GM21786 (cell line): ENCODE results near the gene CLCN7.
A peak's percentile ranks its signal among the peaks of the same experiment; 100 is the strongest.

Source experiments
- ATAC-seq: cut with Tn5 transposase; IDR thresholded peaks from one replicate; pipeline ENCODE4 v1.9.1; 2021; ENCODE audit not compliant: unreplicated experiment

CLCN7 gene

GRCh38 chr16:1432388-1433262 is 42.2 kb downstream of the CLCN7 start:
- no peak for ATAC-seq

DNA sequence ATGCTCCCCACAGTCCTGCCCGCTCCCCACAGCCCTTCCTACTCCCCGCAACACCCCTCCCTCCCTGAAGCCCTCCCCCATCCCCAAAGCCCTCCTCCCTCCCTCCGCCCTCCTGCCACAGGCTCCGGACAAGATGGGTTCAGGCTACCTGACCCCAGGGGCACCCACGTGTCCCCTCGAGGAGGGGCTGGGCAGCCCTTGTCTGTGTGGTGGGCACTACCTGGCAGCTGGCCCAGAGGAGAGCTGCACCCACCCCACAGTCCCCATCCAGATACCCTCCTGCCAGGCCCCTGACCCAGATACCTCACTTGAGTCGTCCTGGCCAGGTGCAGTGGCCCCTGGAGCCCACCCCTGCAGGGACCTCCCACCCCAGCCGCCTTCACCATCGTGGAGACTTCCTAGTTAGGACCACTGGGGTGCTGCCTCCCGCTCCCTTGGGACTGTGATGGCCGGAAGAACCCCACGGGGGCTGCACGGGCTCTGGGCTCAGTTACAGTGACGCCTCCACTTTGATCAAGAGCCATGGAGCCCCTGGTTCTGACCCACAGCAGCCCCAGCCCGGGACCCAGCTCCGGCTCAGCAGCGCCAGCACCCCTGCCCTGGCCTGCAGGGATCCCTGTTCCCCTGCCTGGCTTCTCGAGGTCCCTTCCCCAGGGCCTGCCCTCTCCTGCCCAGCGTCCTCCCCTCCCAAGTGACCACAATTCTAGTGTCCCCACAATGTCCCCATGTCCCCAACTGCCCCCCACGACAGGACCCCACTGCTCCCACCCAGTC is 43.1 kb downstream of the CLCN7 start:
- ATAC-seq = no peak

- ATAC-seq = no peak
These were observed 43.9 kb downstream of the CLCN7 start, which contains the start of gene PERCC1 for GRCh38 chr16:1430759-1431496. Gene PERCC1, plus strand, starts transcription at chr16:1431078. Its CDS starts 1,516 bp downstream, at chr16:1432594.

DNA sequence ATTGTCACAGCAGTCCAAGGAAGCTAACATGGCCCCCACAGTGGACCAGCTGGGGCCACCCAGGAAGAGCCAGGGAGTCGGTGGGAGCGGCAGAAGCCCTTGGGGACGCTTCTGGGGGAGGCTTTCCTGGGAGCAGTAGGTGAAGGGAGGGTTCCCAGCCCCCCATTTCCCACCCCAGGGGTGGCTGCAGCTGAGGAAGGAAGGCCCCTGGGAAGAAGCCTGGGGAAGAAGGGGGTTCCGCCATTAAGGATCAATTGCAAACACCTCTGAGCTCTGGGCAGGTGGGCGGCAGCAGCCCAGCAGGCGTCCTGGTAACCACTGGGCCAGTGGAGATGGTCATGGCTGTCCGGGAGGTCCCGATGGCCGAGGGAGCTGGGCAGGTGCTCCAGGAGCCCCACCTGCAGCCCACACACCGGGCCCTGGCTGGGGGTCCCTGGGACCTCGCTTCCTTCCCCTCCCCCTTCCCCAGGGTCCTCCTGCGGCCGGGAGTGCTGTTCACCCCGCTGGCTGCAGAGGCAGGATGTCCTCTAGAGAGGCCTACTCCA is 44.5 kb downstream of the CLCN7 start:
- no peak for ATAC-seq

GRCh38 chr16:1429631-1430030 is 45.2 kb downstream of the CLCN7 start:
- ATAC-seq = no peak

- no peak for ATAC-seq
These were observed 45.8 kb downstream of the CLCN7 start for GRCh38 chr16:1429012-1429411.

GRCh38 chr16:1428511-1428910 is 46.3 kb downstream of the CLCN7 start:
- ATAC-seq = no peak

DNA sequence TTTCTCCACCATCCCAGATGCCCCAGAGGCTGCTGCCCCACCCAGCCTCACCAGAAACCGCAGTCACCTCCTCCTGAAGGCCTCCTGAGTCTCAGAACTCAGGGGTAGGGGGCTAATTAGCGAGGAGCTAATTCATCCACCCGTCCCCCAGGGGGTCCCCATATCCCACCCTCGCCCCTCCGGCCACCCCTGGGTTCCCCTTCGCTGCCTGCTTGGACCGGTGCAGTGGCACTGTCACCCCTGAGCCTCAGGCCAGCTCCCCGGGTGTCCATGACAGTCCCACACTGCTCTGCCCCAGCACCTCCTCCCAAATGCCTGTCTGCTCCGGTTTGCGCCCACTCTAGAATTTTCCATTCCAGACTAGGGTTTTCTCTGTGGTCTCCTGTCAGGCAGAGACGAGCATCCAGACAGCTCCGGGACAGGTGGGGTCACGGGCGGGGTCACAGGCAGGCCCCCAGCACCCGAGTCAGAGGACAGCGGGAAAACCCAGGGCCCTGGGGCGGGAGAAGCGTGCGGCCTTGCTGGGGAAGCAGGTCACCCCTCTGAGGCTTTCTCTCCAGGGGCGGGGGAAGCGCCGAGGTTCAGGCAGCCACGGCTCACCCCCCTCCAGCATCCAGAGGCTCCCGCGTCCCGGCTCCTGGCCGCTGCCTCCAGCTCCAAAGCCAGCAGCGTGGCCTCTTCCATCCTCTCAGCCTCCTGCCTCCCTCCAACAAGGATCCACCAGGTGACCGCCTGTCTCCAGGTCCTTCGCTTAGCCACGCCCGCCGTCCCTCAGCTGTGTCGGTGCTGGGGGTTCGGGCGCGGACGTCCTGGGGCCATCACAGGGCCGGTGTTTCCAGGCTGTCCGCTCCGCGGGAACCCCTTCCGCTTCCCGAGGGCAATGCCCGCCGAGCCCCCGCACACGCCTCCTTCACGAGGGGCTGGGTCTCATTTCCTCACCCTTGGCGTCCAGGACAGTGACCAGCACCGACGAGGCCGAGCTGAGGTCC is 47.1 kb downstream of the CLCN7 start:
- no peak for ATAC-seq

DNA sequence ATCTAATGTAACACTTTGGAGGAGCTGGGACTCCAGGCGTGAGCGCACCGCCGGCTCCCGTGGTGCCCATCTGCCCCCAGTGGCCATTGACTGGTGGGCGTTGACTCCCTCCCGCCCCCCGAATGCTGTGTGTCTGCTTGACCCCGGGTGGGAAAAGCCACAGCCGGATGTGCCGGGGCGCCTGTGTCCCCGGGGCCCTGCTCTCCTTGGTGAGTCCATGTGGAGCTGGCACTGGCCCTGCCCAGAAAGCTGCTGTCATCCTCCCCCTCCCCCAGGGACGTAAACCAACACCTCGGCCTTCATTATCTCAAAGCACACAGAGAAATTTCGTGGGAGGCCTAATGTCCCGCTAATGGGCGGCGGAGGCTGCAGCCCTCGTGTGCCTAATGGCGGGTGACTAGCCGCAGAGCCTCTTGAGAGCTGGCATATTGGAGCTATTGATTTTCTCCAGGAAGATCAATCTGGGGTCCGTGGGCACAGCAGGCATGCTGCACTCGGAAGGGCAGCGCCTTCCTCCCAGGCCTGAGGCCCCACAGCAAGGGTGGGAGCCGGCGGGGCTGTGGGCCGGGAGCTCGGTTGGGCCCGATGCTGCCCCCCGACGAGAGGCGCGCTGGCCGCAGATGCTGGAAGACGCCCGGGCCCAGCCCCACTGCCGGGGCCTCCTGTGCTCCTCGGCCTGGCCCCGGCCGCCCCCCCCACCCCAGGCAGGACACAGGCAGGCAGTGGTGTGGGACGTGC is 47.9 kb downstream of the CLCN7 start:
- ATAC-seq = no peak

- no peak for ATAC-seq
These were observed 49.0 kb downstream of the CLCN7 start for GRCh38 chr16:1425616-1426370.

DNA sequence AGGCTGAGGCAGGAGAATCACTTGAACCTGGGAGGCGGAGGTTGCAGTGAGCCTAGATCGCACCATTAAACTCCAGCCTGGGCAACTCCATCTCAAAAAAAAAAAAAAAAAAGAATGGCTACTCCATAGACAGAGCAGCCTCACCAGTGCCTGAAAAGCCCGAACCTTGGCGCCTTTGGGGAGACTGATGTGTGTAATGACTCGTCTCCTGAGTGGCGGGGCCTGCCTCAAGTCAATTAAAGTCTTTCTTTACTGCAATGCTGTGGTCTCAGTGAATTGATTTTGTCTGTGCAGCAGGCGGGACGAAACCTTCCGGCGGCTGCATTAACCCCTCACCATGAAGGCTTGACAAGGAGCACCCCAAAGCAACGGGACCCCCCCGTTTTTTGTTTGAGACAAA is 50.8 kb downstream of the CLCN7 start:
- ATAC-seq = no peak

DNA sequence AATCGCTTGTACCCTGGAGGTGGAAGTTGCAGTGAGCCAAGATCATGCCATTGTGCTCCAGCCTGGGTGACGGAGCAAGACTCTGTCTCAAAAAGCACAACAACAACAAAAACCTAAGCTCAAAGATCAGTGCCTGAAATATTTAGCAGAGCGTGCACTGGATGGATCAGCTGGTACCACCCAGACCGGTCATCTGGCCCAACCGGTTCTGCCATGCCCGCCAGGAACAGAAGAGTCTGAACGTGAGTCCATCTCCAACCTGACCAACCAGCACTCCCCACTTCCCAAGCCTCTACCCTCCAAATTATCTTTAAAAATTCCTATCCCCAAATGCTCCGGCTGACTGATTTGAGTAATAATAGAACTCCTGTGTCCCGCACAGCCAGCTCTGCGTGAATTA is 52.8 kb downstream of the CLCN7 start:
- no peak for ATAC-seq

GRCh38 chr16:1420111-1420539 is 54.7 kb downstream of the CLCN7 start:
- no peak for ATAC-seq

- ATAC-seq = no peak
These were observed 58.3 kb downstream of the CLCN7 start for GRCh38 chr16:1416521-1416941.

DNA sequence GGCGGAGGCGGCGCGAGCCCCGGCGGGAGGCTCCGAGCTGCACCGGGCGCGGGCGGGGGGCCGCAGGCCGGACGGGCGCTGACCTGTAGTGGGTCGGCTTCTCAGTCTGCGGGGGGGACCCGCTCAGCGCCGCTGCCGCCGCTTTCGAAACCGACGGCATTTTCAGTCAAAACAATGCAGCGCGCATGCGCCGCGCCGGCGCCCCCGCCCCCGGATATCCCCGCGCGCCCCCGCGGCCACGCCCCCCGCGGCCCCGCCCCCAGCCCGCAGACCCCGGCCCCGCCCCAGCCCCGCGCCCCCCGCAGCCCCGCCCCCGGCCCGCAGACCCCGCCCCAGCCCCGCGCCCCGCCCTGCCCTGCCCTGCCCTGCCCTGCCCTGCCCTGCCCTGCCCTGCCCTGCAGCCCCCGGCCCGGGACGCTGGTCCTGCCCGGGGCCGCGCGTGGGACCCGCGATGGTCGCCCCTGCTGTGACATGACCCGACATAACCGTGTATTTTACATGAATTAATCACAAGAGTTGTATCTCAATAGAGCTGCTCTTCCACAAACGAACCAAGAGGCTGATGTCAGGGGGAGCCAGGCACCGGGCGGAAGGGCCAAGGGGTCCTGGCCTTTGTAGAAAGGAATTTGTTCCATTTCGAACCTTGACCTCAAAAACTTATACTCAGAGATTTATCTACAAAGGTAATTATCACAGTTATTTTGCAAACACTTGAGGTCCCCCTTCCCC is 60.1 kb downstream of the CLCN7 start, which contains the start of gene UNKL:
UNKL (minus strand) TSS at position 173 of the 729 bp plus-strand sequence; CDS start at position 160, 13 bp downstream.
- ATAC-seq = peak; percentile 43

GRCh38 chr16:1413684-1414531 is 60.9 kb downstream of the CLCN7 start:
- peak; percentile 37 for ATAC-seq

DNA sequence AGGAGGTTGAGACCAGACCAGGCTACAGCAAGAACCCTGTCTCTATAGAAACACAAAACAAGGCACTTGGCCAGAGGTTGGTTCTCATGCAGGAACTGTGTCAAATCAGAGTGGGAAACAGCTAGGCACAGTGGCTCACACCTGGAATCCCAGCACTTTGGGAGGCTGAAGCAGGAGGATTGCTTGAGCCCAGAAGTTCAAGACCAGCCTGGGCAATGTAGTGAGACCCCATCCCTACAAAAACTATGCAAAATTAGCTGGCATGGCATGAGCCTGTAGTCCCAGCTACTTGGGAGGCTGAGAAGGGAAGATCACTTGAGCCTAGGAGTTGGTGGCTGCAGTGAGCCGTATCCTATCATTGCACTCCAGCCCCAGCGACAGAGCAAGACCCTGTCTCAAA is 62.0 kb downstream of the CLCN7 start:
- no peak for ATAC-seq
